ENCODE results near the gene EIF1AD.

DNA sequence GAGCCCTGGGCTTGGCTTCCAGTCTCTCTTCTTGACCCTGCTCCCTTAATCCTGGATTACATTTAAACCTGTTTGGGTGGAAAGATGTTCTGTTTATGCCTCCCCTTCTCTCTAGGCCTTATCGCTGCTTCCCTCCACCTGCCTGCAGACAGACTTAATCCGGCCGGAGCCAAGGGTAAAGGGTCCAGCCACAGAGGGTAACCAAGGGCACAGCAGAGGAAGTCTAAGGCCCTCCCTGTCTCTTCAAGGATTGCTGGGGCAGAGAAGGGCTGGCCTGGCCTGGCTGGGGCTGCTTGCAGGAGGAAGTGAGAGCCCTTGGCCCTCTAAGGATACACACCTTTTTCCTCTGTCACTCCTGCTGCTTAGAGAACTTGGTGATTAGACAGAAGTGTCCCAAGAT lies 44.9 kb upstream of the EIF1AD start:
- TF ChIP-seq, protein P1, sequence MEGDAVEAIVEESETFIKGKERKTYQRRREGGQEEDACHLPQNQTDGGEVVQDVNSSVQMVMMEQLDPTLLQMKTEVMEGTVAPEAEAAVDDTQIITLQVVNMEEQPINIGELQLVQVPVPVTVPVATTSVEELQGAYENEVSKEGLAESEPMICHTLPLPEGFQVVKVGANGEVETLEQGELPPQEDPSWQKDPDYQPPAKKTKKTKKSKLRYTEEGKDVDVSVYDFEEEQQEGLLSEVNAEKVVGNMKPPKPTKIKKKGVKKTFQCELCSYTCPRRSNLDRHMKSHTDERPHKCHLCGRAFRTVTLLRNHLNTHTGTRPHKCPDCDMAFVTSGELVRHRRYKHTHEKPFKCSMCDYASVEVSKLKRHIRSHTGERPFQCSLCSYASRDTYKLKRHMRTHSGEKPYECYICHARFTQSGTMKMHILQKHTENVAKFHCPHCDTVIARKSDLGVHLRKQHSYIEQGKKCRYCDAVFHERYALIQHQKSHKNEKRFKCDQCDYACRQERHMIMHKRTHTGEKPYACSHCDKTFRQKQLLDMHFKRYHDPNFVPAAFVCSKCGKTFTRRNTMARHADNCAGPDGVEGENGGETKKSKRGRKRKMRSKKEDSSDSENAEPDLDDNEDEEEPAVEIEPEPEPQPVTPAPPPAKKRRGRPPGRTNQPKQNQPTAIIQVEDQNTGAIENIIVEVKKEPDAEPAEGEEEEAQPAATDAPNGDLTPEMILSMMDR (IDR thresholded peaks at IDR 0.05), result no peak
- no peak for TF ChIP-seq POLR2A (IDR thresholded peaks at IDR 0.05)
- no peak for TF ChIP-seq POLR2AphosphoS5 (IDR thresholded peaks at IDR 0.05)
- TF ChIP-seq EP300 (IDR thresholded peaks at IDR 0.05), result no peak
